ENCODE results near the gene CCNK.

CCNK gene

DNA sequence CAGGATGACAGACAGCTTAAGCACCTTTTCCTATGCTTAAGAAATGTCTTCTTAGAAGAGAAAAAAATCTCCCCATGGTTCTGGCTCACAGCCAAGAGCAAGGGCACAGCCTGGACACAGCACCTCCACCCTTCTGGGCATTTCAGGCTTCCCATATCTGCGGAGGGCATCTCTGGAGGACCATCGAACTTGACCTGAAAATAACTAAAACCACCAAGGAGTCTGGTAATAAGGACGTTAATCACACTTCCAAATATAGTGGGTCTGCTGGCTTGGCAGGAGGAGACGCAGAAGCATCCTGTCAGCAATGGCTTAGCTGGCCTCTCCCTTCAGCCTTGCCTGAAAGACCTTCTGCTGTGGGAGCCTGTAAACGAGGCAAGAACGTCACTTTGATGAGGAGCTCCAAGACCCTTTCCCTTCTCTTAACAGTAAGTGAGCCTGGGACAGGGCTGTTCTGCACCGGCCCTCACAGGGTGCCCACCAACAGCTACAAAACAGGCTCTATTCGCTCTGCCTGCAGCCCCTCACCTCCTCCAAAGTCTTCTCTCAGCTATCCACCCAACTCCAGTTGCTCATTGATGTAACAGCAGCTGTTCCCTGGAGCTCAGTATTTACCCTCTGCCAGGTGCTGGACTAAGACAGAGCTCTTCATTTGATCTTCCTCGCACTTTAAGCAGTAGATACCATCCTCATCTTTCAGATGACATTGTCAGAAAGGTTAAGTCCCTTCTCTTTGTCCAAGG, 13.7 kb upstream of the CCNK start:
- no peak for DNase-seq

- no peak for DNase-seq
These were observed 13.1 kb upstream of the CCNK start for GRCh38 chr14:99468081-99468480.

GRCh38 chr14:99468836-99469592, 12.2 kb upstream of the CCNK start:
- DNase-seq, result no peak

GRCh38 chr14:99471731-99472130, 9.5 kb upstream of the CCNK start:
- no peak for DNase-seq

GRCh38 chr14:99472937-99473336, 8.3 kb upstream of the CCNK start:
- DNase-seq, result no peak

- DNase-seq, result no peak
These were observed 7.8 kb upstream of the CCNK start for GRCh38 chr14:99473458-99473857.

GRCh38 chr14:99475179-99475578, 6.0 kb upstream of the CCNK start:
- no peak for DNase-seq

GRCh38 chr14:99475660-99476059, 5.5 kb upstream of the CCNK start:
- DNase-seq, result no peak

DNA sequence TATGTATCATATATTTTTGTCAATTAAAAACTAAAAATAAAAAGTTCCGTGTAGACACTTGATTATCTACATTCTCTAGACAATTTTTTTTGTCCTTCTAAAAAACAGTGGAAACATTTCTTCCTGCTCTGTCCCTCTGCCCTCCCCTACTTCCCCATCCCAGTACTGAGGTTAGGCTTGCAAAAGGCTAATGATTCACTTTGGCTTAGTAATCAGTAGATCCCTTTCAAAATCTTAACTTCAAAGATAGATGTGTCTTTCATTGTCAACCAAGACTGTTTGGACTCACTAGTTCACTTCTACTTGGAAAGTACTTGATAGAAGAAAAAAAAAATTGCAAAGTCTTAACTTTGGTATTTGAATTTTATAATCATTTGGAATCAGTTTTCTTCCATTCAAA, 4.3 kb upstream of the CCNK start:
- DNase-seq, result no peak

- DNase-seq, result no peak
These were observed 3.1 kb upstream of the CCNK start for GRCh38 chr14:99478128-99478527.

DNA sequence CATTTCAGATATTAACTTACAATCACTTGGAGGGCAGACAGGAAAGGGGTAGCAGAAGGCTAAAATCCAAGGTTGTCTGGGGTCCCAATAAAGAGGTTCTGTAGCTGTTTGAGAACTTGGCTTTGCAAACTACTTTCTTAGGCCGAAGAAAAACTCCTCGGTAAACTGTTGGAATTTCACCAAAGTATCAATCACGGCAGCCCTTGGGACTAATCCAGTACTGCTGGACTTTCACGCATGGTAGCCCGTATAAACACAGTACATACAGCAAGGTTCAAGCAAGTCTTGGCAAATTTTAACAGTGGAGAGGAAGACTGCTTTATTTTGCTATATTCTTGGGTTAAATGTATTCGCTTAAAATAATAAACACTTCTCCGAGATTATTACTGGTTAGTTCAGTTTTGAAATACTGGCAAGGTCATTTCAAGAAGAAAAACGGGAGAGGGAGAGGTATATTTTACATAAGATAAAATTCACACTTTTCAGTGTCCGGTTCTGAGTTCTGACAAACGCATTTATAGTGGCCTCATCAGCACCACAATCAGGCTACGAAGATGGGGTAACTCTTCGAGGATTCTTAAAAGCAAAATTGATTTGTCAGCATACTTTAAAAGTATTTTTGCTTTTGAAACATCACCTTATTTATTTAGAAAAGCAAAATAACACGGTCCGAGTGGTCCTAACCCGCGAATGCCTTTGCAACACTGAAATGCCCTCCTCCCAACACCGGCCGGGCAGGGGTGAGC, 1.9 kb upstream of the CCNK start:
- peak; percentile 27 for DNase-seq

DNA sequence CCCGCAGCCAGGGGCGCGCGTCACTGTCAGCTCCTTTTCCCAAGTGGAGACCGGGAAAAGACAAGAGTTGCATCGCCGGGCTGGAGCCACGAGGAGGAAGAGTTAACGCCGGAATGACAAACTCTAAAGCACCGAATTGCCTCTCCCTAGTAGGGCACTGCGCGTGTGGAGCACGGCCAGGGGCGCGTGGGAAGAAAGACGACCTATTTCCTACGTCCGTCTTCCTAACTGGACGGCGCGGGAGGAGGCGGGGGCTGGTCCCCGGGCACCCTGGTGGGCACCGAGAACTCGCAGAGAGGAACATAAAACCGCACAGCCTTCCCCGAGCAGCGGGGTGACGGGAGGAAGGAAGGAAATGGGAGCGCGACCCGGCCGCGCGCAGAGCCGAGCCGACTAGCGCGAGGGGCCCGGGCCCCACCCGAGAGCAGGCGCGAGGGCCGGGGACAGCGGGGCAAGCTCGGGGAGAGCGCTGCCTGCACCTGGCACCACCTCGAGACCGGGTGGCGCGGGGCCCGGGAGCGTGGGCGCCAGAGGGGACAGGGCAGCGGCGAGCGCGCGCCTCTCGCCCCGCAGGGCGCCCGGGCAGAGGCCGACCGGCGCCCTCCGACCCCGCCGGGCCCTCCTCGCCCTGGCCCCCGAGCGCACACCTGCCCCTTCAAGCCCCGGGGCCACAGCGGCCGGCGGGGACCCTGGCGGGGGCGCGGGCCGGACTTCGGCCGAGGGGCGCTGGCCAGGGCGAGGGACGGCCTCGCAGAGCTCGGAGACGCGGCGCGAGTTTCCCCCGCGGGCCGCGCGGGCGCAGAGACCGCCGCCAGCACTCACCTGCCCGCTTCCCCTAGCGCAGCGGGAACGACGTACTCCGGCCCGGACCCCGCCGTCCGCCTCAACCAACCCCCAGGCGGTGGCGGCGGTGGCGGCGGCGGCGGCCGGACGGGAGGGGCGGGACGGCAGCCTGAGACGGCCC, 1.0 kb upstream of the CCNK start, which contains the start of gene SETD3:
SETD3 (minus strand) TSS at position 954 of the 964 bp plus-strand sequence. CDS start 15,054 bp downstream, outside the sequence.
- peak; percentile 75 for DNase-seq

- peak; percentile 71 for DNase-seq
These were observed 513 bp downstream of the CCNK start for GRCh38 chr14:99481745-99482099.

DNA sequence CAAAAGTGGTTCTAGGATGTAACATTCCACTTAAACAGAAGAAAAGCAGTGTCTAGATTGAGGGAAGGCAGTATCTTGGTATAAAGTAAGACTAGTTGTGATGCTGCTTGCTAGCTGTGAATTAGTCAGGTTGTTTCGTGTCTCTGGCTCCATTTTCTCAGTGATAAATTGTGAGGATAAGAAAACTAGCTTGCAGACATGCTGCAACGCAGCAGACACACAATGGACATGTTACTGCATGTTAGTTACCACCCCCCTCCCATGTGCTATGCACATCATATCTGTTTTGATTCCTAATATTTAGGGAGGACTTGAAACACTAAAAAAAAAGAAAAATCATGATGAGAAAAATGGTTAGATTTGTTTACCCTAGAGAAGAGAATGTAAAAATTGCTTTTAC, 2.9 kb downstream of the CCNK start:
- DNase-seq, result no peak

- DNase-seq, result no peak
These were observed 16.1 kb downstream of the CCNK start for GRCh38 chr14:99497341-99497740.

DNA sequence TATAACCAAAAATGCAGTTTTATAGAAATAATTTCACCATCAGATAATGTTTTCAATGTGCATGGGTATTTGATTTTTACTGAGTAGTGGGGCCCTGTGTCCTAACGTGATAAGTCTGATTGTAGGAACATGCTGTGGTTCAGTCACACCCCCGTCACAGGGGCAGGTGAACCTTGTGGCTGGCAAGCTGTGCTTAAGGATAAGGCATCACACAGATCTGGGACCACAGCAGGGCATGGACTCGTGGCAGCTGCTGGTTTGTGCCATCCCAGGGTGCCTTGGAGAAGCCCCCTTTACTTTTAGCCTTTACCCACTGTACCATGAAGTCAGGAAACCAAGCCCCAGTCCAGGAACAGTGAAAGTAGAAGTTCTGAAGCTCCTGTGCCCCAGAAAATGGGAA, 16.7 kb downstream of the CCNK start:
- DNase-seq, result no peak

DNA sequence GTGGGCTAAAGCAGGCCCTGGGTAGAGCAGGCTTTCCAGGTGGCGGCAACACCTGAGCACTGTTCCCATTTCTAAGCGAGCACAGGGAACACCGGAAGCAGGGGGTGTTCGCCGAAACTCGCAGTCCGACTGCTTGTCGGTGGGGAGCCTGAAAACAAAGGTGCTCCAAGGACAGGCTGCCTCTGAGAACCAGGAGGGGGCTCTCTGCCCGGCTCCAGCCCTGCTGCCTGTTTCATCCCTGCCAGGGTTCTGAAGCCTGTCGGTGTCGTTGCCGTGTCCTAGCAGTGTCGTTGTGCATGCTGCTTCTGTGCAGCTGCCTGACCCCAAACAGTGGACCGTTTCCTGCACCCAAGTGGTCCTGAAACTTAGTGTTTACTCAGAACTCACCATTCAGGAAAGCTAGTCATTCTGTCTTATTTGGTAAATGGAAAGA, 21.8 kb downstream of the CCNK start:
- DNase-seq, result no peak

GRCh38 chr14:99503848-99504453, 22.7 kb downstream of the CCNK start:
- DNase-seq, result no peak

DNA sequence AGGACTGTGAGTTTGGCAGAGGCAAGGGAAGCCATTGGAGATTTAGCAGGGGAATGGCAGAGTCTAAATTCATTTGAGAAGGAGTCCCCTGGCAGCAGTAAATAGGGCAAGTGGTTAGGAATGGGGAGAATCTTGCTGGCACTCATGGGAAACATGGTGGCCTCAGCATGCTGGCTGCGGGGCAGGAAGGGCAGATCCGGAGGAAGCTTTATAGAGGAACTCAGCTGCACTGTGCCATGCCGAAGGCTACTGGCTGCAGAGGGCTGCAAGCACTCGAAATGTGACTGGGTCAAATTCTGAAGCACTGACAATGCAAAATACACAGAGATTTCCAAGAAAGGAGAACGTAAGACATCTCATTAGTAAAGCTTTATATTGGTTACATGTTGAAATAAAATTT, 23.9 kb downstream of the CCNK start:
- no peak for DNase-seq

- DNase-seq, result no peak
These were observed 25.1 kb downstream of the CCNK start for GRCh38 chr14:99506276-99506675.

DNA sequence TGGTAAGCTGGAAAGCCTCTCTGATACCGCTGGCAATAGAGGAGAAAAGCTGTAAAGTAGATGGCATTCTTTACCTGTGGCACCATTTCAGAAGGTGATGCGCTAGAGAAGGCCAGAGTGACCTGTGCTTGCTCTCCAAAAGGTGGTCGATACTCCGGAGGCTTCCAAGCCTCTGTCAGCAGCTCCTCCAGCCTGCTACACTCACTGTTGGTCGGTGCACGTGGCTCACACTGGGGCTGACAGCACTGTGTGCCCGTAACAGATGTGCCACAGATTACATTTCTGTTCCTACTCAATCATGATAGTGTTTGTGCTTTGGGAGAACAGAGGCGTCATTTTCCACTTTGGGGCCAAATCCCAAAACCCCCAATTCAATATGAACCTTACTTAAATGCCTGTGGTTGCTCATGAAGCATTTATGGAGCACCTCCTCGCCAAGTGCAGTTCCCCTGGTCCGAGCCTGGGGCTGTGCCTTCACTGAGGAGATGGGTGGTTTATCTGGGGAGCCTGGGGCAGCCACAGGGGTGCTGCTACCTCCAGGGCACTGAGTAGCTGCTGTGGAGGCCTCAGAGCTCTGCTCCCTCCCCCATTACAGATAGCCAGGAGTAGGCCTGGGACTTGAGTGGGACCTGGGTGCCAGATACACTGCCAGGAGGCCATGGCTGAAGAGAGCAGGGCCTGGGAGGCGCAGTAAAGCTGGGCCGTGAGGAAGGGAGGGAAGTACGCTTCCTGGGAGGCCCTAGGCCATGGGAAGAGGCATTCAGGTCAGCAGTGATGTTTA, 26.8 kb downstream of the CCNK start:
- DNase-seq, result no peak
